NCI-H69 (cell line): ENCODE measurements around the gene FNIP2.
"Not testable (repeated sequence)": the region's sequence is repeated elsewhere in the genome, so short reads cannot be mapped to it uniquely, and the experiment has no call there.

Experiments
- DNase-seq: peaks from one replicate; lab custom pipeline; 2025; lab: John Stamatoyannopoulos, UW

The FNIP2 gene

GRCh38 chr4:158768555-158769174 lies at the start of gene FNIP2:
Gene FNIP2 (plus strand): TSS chr4:158769026. CDS start chr4:158769213, 187 bp downstream.
- peak; percentile 88 for DNase-seq

- no peak for DNase-seq
Observed at GRCh38 chr4:158721680-158722079, 47.1 kb upstream of the FNIP2 start.

GRCh38 chr4:158722291-158722916 lies 46.4 kb upstream of the FNIP2 start:
- peak; percentile 49 for DNase-seq

GRCh38 chr4:158722917-158723793 lies 45.7 kb upstream of the FNIP2 start, which contains the start of gene PPID:
Gene PPID (minus strand): TSS chr4:158723396. CDS start chr4:158723288, 108 bp downstream.
- peak; percentile 91 for DNase-seq

- DNase-seq, result no peak
Observed at GRCh38 chr4:158724637-158725036, 44.2 kb upstream of the FNIP2 start.

- no peak for DNase-seq
Observed at GRCh38 chr4:158726633-158727032, 42.2 kb upstream of the FNIP2 start.

- no peak for DNase-seq
Observed at GRCh38 chr4:158728236-158728635, 40.6 kb upstream of the FNIP2 start.

GRCh38 chr4:158729716-158730559 lies 38.9 kb upstream of the FNIP2 start:
- DNase-seq, result peak; percentile 66

GRCh38 chr4:158738866-158739265 lies 30.0 kb upstream of the FNIP2 start:
- DNase-seq, result no peak

- no peak for DNase-seq
Observed at GRCh38 chr4:158739600-158739999, 29.2 kb upstream of the FNIP2 start.

- DNase-seq, result no peak
Observed at GRCh38 chr4:158741326-158742021, 27.4 kb upstream of the FNIP2 start.

GRCh38 chr4:158746537-158746936 lies 22.3 kb upstream of the FNIP2 start:
- not testable (repeated sequence) for DNase-seq

- DNase-seq, result no peak
Observed at GRCh38 chr4:158750379-158750778, 18.4 kb upstream of the FNIP2 start.

- no peak for DNase-seq
Observed at GRCh38 chr4:158754385-158755180, 14.2 kb upstream of the FNIP2 start.

- DNase-seq, result not testable (repeated sequence)
Observed at GRCh38 chr4:158755819-158756218, 13.0 kb upstream of the FNIP2 start.

- DNase-seq, result no peak
Observed at GRCh38 chr4:158756588-158756987, 12.2 kb upstream of the FNIP2 start.

GRCh38 chr4:158758142-158758541 lies 10.7 kb upstream of the FNIP2 start:
- DNase-seq, result no peak

- no peak for DNase-seq
Observed at GRCh38 chr4:158758703-158759102, 10.1 kb upstream of the FNIP2 start.

- DNase-seq, result not testable (repeated sequence)
Observed at GRCh38 chr4:158759539-158759938, 9.3 kb upstream of the FNIP2 start.

GRCh38 chr4:158760866-158761265 lies 8.0 kb upstream of the FNIP2 start:
- DNase-seq, result no peak
